Stimulated activated naive CD4-positive, alpha-beta T cell treated with Interleukin-2 at 50 U/mL for 16 hours (primary cell): Measurements from ENCODE around the gene BAZ2B.

ENCODE experiments used
- DNase-seq: peaks from one replicate; lab custom pipeline; 2025; lab: John Stamatoyannopoulos, UW

BAZ2B gene

GRCh38 chr2:159462201-159462785, 154.1 kb downstream of the BAZ2B start:
- no peak for DNase-seq

DNA sequence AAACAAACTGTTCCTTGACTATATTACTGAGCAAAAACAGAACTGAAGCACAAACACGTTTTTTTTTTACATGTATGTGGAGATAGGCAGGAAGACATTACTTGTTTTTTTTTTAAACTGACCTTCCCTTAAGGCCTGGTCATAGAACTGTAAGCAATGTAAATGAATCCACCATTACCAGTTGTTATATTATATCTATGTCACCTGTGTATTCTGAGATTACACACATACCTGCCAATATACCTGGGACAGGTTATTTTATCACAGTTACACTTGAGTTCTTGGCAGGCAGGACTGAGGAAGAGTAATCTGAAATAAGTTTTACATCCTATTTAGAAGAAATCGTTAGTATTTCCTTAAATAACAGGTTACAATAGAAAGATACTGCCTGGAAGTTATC, 155.3 kb downstream of the BAZ2B start:
- DNase-seq, result no peak

GRCh38 chr2:159460227-159460626, 156.1 kb downstream of the BAZ2B start:
- no peak for DNase-seq

DNA sequence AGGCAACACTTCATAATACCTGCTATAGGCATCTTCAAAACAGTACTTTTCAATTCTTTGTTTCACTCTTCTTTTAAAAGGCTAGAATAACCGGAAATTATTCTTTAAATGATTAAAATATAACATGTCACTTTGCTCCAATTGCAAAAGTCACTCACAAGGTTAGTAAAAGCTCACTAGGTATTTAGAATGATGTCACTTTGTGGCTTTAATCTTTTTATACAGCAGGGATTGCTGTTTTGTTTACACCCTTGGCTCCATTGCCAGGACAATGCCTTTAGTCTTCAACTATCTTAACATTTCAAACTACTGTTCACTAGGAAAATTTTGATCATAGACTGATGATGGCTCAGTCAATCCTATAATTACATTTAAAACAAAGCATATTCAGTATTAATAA, 157.1 kb downstream of the BAZ2B start:
- no peak for DNase-seq

DNA sequence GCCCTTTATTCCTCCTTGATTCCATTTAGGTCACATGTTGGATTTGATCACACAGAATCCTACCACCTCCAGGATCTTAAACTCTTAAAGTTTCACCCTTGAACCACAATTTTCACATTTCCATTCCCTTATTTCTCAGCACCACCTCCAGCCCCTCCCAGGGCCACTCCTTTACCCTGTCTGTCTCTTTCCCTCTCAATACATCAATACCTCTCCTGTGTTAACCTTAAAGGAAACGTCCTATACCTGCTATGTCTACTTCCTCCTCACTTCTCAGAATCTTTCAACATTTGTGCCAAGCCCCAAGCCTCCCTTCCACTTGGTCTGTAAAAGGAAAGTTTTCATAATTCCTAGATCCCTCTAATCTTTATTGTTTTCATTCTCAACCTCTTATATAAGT, 158.8 kb downstream of the BAZ2B start:
- no peak for DNase-seq

GRCh38 chr2:159456500-159457426, 159.6 kb downstream of the BAZ2B start:
- no peak for DNase-seq

DNA sequence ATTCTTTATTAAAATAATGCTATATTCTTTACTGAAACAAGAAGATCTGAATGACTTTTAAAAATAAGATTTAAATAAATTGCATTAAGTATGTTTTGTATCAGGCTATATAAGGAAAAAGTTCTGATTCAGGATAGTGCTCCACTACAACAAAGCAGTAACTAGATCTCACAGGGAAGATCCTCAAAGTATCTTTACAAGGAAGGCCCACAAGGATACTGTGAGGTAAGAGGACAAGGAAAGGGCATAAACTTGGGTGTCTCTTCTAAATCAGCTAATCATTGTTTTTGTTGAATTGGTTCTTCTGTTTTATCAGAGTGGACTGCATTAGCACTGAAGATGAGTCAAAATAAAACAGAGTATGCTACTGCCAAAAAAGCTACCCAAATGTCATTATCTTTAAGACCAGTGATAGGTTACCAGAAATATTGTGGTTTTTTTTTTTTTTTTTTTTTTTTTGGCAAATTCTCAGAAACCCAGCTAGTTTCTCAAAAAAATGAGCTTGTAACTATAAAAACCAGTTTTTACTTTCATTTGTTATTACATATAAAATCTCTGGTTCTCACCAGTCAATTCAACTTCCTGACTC, 160.9 kb downstream of the BAZ2B start:
- no peak for DNase-seq

DNA sequence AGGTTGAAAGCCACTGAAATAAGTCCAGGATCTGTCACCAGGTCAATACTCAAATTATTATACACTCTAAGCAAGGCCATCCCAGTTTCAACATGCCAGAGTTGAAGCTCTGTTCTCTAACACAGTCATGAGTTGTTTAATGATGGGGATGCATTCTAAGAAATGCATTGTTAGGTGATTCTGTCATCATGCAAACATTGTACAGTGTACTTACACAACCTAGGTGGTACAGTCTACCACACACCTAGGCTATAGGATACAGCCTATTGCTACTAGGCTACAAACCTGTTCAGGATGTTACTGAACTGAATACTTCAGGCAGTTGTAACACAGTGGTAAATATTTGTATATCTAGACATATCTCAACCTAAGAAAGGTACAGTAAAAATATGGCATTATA, 162.2 kb downstream of the BAZ2B start:
- no peak for DNase-seq

GRCh38 chr2:159450180-159450579, 166.2 kb downstream of the BAZ2B start:
- no peak for DNase-seq

DNA sequence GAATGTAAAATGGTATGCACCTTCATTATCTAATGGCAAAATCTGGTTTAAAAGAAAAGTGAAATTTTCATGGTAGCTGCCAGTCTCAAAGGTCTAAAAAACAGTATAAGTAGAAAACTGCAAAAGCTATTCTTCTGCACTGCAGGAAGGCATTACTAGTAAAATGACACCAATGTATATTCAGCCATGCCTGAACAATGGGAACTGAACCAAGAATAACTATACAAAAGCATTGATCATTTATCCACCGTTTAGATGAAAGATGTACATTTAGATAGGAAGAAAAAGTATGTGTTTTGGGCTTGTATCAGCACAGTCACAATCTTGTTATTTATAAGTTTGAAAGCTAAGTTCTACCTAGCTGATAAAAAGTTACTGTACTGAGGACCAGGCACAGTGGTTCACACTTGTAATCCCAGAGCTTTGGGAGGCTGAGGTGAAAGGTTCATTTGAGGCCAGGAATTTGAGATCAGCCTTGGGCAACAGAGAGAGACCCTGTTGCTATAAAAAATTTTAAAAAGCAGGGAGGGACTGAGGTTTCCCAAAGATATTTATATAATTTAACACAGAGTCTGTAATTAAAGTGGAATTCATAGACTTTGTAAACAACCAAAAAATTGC, 166.7 kb downstream of the BAZ2B start:
- no peak for DNase-seq

- no peak for DNase-seq
Measured at GRCh38 chr2:159446817-159447216, 169.5 kb downstream of the BAZ2B start.

GRCh38 chr2:159446201-159446600, 170.1 kb downstream of the BAZ2B start:
- no peak for DNase-seq

- no peak for DNase-seq
Measured at GRCh38 chr2:159445307-159445706, 171.0 kb downstream of the BAZ2B start.

- DNase-seq, result no peak
Measured at GRCh38 chr2:159444754-159445153, 171.6 kb downstream of the BAZ2B start.

DNA sequence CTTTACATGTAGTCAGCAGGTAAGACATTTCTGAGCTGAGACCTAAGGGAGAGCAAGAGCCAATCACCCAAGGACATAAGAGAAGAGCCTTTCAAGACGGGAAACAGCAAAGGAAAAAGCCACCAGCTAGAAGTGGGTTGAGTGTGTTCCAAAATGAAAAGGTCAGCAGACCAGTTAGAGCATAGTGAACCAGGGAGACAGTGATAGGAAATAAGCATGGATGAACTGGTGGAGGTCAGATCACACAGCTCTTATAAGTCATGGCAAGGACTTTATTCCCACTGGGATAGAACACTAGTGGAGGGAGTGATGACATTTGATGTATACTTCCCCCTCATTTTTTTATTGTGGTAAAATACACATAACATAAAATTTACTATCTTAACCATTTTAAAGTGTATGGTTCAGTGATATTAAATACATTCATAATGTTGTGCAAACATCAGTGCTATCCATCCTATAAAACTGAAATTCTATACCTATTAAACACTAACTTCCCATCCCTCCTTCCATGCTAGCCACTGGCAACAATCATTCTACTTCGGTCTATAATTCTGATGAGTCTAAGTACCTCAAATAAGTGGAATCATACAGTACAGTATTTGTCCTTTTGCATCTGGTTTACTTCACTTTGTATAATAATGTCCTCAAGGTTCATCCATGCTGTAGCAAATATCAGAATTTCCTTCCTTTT, 174.0 kb downstream of the BAZ2B start:
- no peak for DNase-seq

DNA sequence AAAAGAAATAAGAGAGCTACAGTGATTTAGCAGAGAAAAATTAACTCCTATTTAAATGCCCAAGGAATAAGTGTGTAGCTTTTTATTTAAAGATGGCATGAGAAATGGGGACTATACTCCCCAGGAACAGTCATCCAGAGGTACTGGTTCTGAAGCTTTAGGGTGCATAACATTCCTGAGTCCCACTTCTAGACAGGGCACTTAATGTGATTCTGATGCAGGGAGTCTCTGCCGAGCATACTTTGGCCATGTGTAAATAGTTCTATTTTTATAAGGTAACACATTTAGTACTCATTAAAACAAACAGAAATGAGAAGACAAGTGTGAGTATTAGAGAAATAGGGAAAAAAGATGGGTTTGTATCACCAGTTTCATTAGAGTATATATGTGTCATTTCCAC, 175.2 kb downstream of the BAZ2B start:
- DNase-seq, result no peak

DNA sequence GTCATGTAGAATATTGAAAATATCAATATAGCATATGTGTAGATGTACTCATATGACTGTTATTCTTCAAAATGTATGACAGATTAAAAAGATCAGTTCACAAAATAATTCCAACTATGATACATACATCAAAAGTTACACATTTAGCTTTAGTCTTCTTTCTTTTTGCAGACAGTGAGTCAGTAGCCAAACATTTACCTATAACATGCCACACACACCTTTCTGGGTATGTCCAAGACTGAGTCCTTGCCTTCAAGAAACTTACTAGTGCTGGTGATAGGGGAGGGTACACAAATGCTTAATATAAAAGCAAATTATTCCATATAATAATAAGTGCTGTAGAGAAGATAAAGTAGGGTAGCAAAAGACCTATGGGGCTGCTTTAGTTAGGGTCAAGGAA, 176.9 kb downstream of the BAZ2B start:
- no peak for DNase-seq

- DNase-seq, result no peak
Measured at GRCh38 chr2:159438720-159439353, 177.5 kb downstream of the BAZ2B start.

- DNase-seq, result no peak
Measured at GRCh38 chr2:159438284-159438683, 178.1 kb downstream of the BAZ2B start.

- DNase-seq, result no peak
Measured at GRCh38 chr2:159432610-159433009, 183.7 kb downstream of the BAZ2B start.

- no peak for DNase-seq
Measured at GRCh38 chr2:159427048-159427447, 189.3 kb downstream of the BAZ2B start.

- no peak for DNase-seq
Measured at GRCh38 chr2:159419403-159419802, 196.9 kb downstream of the BAZ2B start.
